GM13977 (cell line): ENCODE data around the gene MKKS.

Experiments used
- DNase-seq: peaks from one replicate; pipeline ENCODE4 v3.0.0; 2012; ENCODE audit warnings: low spot score
- CTCF ChIP-seq: IDR thresholded peaks from 2 replicates; pipeline ENCODE4 v1.5.1; 2012; ENCODE audit warnings: mild to moderate bottlenecking, control low read depth; ENCODE audit not compliant: insufficient read depth; ENCODE audit errors: extremely low read depth, missing control alignments
- in situ Hi-C: fragments of 300-500 bp; cut with MboI; formaldehyde crosslinking; loops from one replicate; pipeline ENCODE4 v1.12.0; 2022; ENCODE audit warnings: low sequenced_read_pairs, low pct_unique_long_range_greater_than_20kb, mixed read lengths, inconsistent platforms; ENCODE audit not compliant: unreplicated experiment

Gene MKKS

DNA sequence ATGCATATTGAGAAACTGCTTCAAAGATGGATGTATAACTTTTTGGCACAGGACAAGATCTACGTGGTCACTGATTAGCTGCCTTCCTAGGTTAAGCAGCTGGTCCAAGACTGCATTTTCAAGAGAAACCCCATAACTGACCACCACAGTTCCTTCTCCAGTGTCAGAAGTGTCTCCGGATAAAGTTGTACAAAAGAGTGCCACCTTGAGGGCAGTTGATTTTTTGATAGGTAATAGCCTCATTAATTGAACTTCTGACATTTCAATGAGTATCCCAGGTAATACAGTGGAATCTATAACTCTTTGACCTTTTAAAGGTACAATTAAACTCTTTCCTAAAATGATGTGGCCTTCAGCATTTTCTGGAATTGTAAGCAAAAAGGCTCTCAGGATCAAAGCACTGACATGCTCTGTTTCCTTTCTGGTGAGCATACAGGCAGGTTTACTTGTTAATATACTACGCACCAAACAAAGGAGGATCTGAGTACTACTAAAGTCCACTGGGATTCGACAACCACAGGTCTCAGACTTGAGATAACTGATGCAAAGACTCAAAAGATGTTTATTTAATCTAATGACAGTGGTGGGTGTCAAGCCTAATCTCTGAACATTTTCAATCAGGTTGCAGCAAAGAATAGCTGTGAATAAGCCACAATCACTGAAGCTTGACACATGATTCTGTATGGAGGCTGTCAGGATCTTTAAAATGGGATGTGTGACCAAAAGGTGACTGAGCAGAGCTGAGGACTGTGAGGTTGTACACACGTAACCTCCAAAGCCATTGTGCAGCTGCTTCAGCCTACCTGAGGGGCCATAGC lies 21.2 kb downstream of the MKKS start:
- TF ChIP-seq CTCF, result no peak
- DNase-seq, result no peak
- in situ Hi-C loops, result no loop called here

GRCh38 chr20:10411673-10412072 lies 22.3 kb downstream of the MKKS start:
- in situ Hi-C loops, result no loop called here
- no peak for DNase-seq
- TF ChIP-seq CTCF, result no peak

DNA sequence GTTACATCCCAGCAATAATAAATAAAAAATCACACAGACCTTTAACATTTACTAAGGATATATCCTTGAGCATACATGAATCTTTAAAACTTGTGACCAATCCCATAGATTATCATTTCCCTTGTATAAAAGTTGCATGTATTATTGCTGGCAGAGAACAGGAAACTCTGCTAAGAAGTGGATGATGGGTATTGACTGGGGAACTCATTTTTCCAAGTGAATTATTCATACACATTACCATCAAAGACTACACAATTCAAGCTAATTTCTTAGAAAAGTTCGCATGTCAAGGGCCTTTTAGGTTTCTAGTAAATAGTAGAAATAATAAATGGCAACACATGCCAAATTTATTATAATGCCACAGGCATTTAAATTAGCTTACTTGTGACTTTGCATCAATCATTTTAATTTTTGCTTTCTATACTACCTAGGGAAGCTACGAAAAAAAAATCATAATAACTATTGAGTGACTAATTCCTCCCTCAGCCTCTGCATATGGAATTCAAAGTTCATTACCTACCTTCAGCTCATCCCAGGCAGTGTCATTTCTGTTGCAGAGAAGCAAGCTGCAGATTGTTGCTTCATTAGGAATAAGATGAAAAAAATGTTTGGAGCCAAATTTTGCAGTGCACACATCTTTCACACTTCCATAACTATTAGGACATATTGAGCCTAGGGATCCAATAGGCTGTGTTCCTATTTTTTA lies 25.8 kb downstream of the MKKS start:
- in situ Hi-C loops, result no loop called here
- TF ChIP-seq CTCF, result no peak
- no peak for DNase-seq

GRCh38 chr20:10404959-10405530 lies 29.0 kb downstream of the MKKS start:
- in situ Hi-C loops, result no loop called here
- DNase-seq, result no peak
- TF ChIP-seq CTCF, result no peak

GRCh38 chr20:10404023-10404628 lies 29.9 kb downstream of the MKKS start:
- no peak for TF ChIP-seq CTCF
- no peak for DNase-seq
- in situ Hi-C loops, result no loop called here

GRCh38 chr20:10402938-10403608 lies 30.9 kb downstream of the MKKS start:
- in situ Hi-C loops, result no loop called here
- DNase-seq, result no peak
- TF ChIP-seq CTCF, result no peak
